ENCODE results near the gene SEZ6L.

SEZ6L gene

DNA sequence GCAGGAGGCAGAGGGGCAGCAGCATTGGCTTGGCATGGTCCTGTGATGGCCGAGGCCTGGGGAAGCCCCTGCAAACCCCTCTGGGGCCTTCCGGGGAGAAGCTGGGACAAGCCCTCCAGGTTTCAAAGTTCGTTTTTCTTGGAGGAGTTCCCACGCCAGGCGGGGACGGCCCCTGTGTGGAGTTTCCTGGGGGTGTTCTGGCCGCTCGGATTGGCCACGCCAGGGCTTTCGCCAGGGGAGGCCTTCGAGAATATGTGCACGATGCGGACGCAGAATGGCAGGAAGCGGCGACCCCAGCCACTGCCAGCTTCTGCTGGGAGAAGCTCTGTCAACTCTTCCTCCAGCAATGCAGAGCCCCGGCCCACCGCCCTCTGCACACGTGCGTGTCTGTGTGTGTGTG is 157.5 kb downstream of the SEZ6L start:
- TF ChIP-seq, protein P1, sequence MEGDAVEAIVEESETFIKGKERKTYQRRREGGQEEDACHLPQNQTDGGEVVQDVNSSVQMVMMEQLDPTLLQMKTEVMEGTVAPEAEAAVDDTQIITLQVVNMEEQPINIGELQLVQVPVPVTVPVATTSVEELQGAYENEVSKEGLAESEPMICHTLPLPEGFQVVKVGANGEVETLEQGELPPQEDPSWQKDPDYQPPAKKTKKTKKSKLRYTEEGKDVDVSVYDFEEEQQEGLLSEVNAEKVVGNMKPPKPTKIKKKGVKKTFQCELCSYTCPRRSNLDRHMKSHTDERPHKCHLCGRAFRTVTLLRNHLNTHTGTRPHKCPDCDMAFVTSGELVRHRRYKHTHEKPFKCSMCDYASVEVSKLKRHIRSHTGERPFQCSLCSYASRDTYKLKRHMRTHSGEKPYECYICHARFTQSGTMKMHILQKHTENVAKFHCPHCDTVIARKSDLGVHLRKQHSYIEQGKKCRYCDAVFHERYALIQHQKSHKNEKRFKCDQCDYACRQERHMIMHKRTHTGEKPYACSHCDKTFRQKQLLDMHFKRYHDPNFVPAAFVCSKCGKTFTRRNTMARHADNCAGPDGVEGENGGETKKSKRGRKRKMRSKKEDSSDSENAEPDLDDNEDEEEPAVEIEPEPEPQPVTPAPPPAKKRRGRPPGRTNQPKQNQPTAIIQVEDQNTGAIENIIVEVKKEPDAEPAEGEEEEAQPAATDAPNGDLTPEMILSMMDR (IDR thresholded peaks at IDR 0.05; ENCODE audit: low read depth, low read length) = no peak
- DNase-seq = no peak
- H3K9me3 ChIP-seq = no peaks in the 10 kb centered on the region
- H3K4me1 ChIP-seq = no peaks in the 10 kb centered on the region; the same call in 1 of the 2 replicates
- H3K36me3 ChIP-seq = no peaks in the 10 kb centered on the region
- no peaks in the 10 kb centered on the region for H3K27me3 ChIP-seq
- H3K4me3 ChIP-seq (ENCODE audit: low read depth, low read length) = no peak overlapping the region

DNA sequence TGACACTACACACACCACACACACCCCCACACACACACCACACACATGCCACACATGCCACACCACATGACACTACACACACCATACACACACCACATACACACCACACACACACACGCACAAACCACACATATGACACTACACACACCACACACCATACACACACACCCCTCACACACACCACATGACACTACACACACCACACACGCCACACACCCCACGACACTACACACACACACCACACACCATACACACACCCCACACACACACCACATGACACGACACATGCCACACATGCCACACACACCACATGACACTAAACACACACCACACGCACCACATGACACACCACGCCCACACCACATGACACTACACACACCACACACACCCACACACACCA is 158.0 kb downstream of the SEZ6L start:
- no peak for DNase-seq
- Histone ChIP-seq H3K36me3 (no peaks in the 10 kb centered on the region), H3K9me3 (no peaks in the 10 kb centered on the region), H3K27me3 (no peaks in the 10 kb centered on the region), H3K4me1 (no peaks in the 10 kb centered on the region; the same call in 1 of the 2 replicates), H3K4me3 (ENCODE audit: low read depth, low read length) (no peak overlapping the region)
- TF ChIP-seq, protein P1 (IDR thresholded peaks at IDR 0.05; ENCODE audit: low read depth, low read length) = no peak

DNA sequence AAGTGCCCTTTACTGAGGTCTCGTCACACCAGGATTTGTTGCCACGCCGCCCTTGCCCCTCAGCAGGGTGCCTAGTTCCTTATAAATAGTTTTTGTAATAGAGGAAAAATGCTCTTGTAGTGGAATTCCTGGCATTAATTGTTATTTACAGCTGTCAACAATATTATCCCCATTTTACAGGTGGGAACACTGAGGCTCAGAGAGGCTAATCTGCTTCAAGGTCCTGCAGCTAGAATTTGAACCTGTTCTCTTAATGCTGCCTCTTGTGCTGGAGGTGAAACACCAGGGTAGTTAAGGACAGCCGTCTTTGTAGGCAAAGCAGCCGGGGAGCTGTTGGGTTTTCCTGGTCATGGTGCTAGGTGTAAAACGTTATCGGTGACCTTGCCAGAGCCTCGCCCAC is 159.0 kb downstream of the SEZ6L start:
- Histone ChIP-seq H3K4me3 (ENCODE audit: low read depth, low read length) (no peak overlapping the region), H3K4me1 (no peaks in the 10 kb centered on the region; the same call in 1 of the 2 replicates), H3K27me3 (no peaks in the 10 kb centered on the region), H3K36me3 (no peaks in the 10 kb centered on the region), H3K9me3 (no peaks in the 10 kb centered on the region)
- TF ChIP-seq, protein P1 (IDR thresholded peaks at IDR 0.05; ENCODE audit: low read depth, low read length) = no peak
- no peak for DNase-seq

- DNase-seq = peak; percentile 65
- TF ChIP-seq, protein P1 (IDR thresholded peaks at IDR 0.05; ENCODE audit: low read depth, low read length) = peak; percentile 98
- Histone ChIP-seq H3K9me3 (no peaks in the 10 kb centered on the region), H3K36me3 (no peaks in the 10 kb centered on the region), H3K4me3 (ENCODE audit: low read depth, low read length) (no peak overlapping the region), H3K4me1 (no peaks in the 10 kb centered on the region; the same call in 1 of the 2 replicates), H3K27me3 (no peaks in the 10 kb centered on the region)
Measured at GRCh38 chr22:26330971-26331625, 161.8 kb downstream of the SEZ6L start.

GRCh38 chr22:26333088-26333800 is 164.0 kb downstream of the SEZ6L start:
- TF ChIP-seq, protein P1 (IDR thresholded peaks at IDR 0.05; ENCODE audit: low read depth, low read length) = no peak
- Histone ChIP-seq H3K36me3 (no peaks in the 10 kb centered on the region), H3K4me1 (no peaks in the 10 kb centered on the region; the same call in 1 of the 2 replicates), H3K27me3 (no peaks in the 10 kb centered on the region), H3K9me3 (no peaks in the 10 kb centered on the region), H3K4me3 (ENCODE audit: low read depth, low read length) (no peak overlapping the region)
- DNase-seq = no peak

DNA sequence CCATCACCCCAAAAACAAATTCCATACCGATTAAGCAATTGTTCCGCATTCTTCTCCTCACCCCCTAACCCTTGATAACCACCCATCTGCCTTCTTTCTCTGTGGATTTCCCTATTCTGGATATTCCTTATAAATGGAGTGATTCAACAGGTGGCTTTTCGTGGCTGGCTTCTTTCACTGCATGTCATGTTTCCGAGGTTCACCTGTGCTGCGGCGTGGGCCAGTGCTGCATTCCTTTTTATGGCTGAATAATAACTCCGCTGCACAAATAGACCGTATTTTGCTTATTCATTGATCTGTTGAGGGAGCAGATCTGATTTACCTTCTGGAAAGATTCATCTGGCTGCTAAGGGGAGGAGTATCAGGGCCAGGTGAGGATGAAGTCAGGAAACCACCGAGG is 165.0 kb downstream of the SEZ6L start:
- H3K9me3 ChIP-seq = no peaks in the 10 kb centered on the region
- H3K4me1 ChIP-seq = no peaks in the 10 kb centered on the region; the same call in 1 of the 2 replicates
- no peak for DNase-seq
- no peak overlapping the region for H3K4me3 ChIP-seq (ENCODE audit: low read depth, low read length)
- TF ChIP-seq, protein P1 (IDR thresholded peaks at IDR 0.05; ENCODE audit: low read depth, low read length) = no peak
- no peaks in the 10 kb centered on the region for H3K27me3 ChIP-seq
- no peaks in the 10 kb centered on the region for H3K36me3 ChIP-seq

Data from BE2C (cell line).